DOHH2 (cell line): Measurements from ENCODE around the gene DMD.

Experiments
- H3F3A ChIP-seq: fragments of 200-600 bp; sonication (generic), shearing (Covaris generic); 2 replicates; pipeline ENCODE4 v1.6.0; 2016; ENCODE audit warnings: antibody characterized with exemption, mild to moderate bottlenecking; ENCODE audit not compliant: control insufficient read depth, insufficient read depth
- H3K27ac ChIP-seq: fragments of 200-600 bp; sonication (generic); 2 replicates; pipeline ENCODE4 v1.5.1; 2014; ENCODE audit warnings: low read depth, mild to moderate bottlenecking, low read length, moderate library complexity
- H3K27me3 ChIP-seq: fragments of 200-600 bp; sonication (generic); 2 replicates; pipeline ENCODE4 v1.6.1; 2014; ENCODE audit warnings: mild to moderate bottlenecking, low read length, mixed read lengths; ENCODE audit not compliant: control insufficient read depth
- H3K36me3 ChIP-seq: fragments of 200-600 bp; sonication (generic); 2 replicates; pipeline ENCODE4 v1.6.1; 2014; ENCODE audit warnings: mild to moderate bottlenecking, low read length, moderate library complexity, mixed read lengths; ENCODE audit not compliant: control insufficient read depth
- H3K4me1 ChIP-seq: fragments of 200-600 bp; sonication (generic); 2 replicates; pipeline ENCODE4 v1.6.1; 2014; ENCODE audit warnings: mild to moderate bottlenecking, low read length, mixed read lengths; ENCODE audit not compliant: control insufficient read depth
- H3K4me2 ChIP-seq: fragments of 200-600 bp; sonication (generic); 2 replicates; pipeline ENCODE4 v1.6.0; 2014; ENCODE audit warnings: mild to moderate bottlenecking, low read length, moderate library complexity
- H3K4me3 ChIP-seq: fragments of 200-600 bp; sonication (generic); 2 replicates; pipeline ENCODE4 v1.5.1; 2014; ENCODE audit warnings: mild to moderate bottlenecking, low read length, mixed read lengths
- H3K79me2 ChIP-seq: fragments of 200-600 bp; sonication (generic); 2 replicates; pipeline ENCODE4 v1.6.1; 2014; ENCODE audit warnings: mild to moderate bottlenecking, low read length, mixed read lengths; ENCODE audit not compliant: control insufficient read depth
- H3K9me2 ChIP-seq: fragments of 200-600 bp; sonication (generic); replicated peaks from 2 replicates; pipeline ENCODE4 v1.6.1; 2014; ENCODE audit warnings: mild to moderate bottlenecking, low read length, mixed read lengths; ENCODE audit not compliant: control insufficient read depth
- H3K9me3 ChIP-seq: fragments of 200-600 bp; sonication (generic); 2 replicates; pipeline ENCODE4 v1.6.1; 2014; ENCODE audit warnings: antibody characterized with exemption, low read length, mixed read lengths; ENCODE audit not compliant: control insufficient read depth, insufficient read depth
- H4K20me1 ChIP-seq: fragments of 200-600 bp; sonication (generic); 2 replicates; pipeline ENCODE4 v1.6.0; 2014; ENCODE audit warnings: low read depth, mild to moderate bottlenecking, antibody characterized with exemption, low read length, moderate library complexity; ENCODE audit not compliant: control insufficient read depth, insufficient read depth
- CTCF ChIP-seq: fragments of 200-600 bp; sonication (generic); IDR thresholded peaks from one replicate; pipeline ENCODE4 v1.5.1; 2014; ENCODE audit warnings: antibody characterized with exemption, mild to moderate bottlenecking, low read depth, low read length; ENCODE audit not compliant: poor library complexity, severe bottlenecking
- EZH2phosphoT487 ChIP-seq: fragments of 200-600 bp; sonication (generic); IDR thresholded peaks from 2 replicates; pipeline ENCODE4 v1.6.1; 2017; ENCODE audit warnings: borderline replicate concordance, mild to moderate bottlenecking, antibody characterized with exemption, low read length, moderate library complexity, mixed read lengths

Gene DMD

GRCh38 chrX:32280921-32281320 is 930.4 kb downstream of the DMD start:
- Histone ChIP-seq H3K27ac (no peak overlapping the region), H3F3A (no peaks in the 10 kb centered on the region), H3K9me3 (no peaks in the 10 kb centered on the region), H3K9me2 (no peaks in the 10 kb centered on the region), H3K79me2 (no peaks in the 10 kb centered on the region), H3K27me3 (no peaks in the 10 kb centered on the region), H3K4me1 (no peaks in the 10 kb centered on the region), H3K4me3 (no peak overlapping the region), H4K20me1 (no peaks in the 10 kb centered on the region), H3K4me2 (no peak overlapping the region), H3K36me3 (no peaks in the 10 kb centered on the region)
- no peak for TF ChIP-seq CTCF
- TF ChIP-seq EZH2phosphoT487: no peak

DNA sequence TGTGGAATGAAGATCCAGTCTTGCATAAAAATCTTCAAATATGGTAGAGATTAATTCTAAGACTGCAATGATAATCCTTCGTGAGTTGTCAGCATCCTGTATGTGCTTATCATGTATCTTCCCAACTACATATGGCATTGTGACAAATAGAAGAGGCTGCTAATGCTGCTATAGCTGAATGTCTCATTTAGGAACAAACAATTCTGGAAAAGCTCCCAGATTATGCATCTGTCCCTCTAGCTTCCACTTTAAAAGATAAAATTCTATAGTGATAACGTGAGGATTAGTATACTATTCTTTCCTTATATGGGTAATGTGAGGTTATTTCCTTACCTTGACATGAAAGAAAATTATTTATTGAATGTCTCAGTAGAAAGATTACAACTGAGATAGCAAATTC is 930.9 kb downstream of the DMD start:
- Histone ChIP-seq H3K4me1 (no peaks in the 10 kb centered on the region), H3K9me2 (no peaks in the 10 kb centered on the region), H3F3A (no peaks in the 10 kb centered on the region), H3K4me3 (no peak overlapping the region), H4K20me1 (no peaks in the 10 kb centered on the region), H3K27ac (no peak overlapping the region), H3K27me3 (no peaks in the 10 kb centered on the region), H3K79me2 (no peaks in the 10 kb centered on the region), H3K36me3 (no peaks in the 10 kb centered on the region), H3K9me3 (no peaks in the 10 kb centered on the region), H3K4me2 (no peak overlapping the region)
- TF ChIP-seq CTCF: no peak
- TF ChIP-seq EZH2phosphoT487: no peak

- Histone ChIP-seq H3K27ac (no peak overlapping the region), H3K79me2 (no peaks in the 10 kb centered on the region), H3F3A (no peaks in the 10 kb centered on the region), H4K20me1 (no peaks in the 10 kb centered on the region), H3K4me2 (no peak overlapping the region), H3K9me3 (no peaks in the 10 kb centered on the region), H3K36me3 (no peaks in the 10 kb centered on the region), H3K27me3 (no peaks in the 10 kb centered on the region), H3K9me2 (no peaks in the 10 kb centered on the region), H3K4me1 (no peaks in the 10 kb centered on the region), H3K4me3 (no peak overlapping the region)
- TF ChIP-seq CTCF (no peak), EZH2phosphoT487 (no peak)
Observed at GRCh38 chrX:32276153-32276552, 935.2 kb downstream of the DMD start.

- Histone ChIP-seq H3K4me2 (no peak overlapping the region), H3K4me3 (no peak overlapping the region), H3K9me3 (no peaks in the 10 kb centered on the region), H3K9me2 (no peaks in the 10 kb centered on the region), H3K36me3 (no peaks in the 10 kb centered on the region), H3K27ac (no peak overlapping the region), H4K20me1 (no peaks in the 10 kb centered on the region), H3K27me3 (no peaks in the 10 kb centered on the region), H3F3A (no peaks in the 10 kb centered on the region), H3K79me2 (no peaks in the 10 kb centered on the region), H3K4me1 (no peaks in the 10 kb centered on the region)
- TF ChIP-seq CTCF: no peak
- no peak for TF ChIP-seq EZH2phosphoT487
Observed at GRCh38 chrX:32269866-32270265, 941.5 kb downstream of the DMD start.
